HG03108 (cell line): ENCODE data around the gene SLC12A1.

ENCODE experiments used
- ATAC-seq: cut with Tn5 transposase; IDR thresholded peaks from one replicate; pipeline ENCODE4 v1.9.1; 2021; ENCODE audit warnings: moderate library complexity; ENCODE audit not compliant: unreplicated experiment

SLC12A1 gene

DNA sequence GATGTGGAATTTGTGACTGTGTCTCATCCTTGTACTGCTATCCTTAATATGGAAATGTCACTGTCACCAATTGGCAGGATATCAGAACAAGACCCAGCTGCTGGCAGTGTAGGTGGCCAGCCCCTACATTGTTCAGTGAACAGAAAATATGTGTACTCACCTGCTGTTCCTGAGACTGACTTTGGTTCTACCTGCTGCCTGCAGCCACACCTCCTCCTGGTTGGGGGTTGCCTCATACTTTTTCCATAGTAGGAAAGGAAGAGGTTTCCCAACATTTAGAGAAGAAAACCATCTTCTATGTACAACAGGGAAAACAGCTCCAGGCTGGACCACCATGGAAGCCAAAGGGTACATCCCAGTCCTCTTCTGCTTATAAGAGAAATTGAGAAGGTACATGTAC, 35.9 kb downstream of the SLC12A1 start:
- ATAC-seq: no peak

DNA sequence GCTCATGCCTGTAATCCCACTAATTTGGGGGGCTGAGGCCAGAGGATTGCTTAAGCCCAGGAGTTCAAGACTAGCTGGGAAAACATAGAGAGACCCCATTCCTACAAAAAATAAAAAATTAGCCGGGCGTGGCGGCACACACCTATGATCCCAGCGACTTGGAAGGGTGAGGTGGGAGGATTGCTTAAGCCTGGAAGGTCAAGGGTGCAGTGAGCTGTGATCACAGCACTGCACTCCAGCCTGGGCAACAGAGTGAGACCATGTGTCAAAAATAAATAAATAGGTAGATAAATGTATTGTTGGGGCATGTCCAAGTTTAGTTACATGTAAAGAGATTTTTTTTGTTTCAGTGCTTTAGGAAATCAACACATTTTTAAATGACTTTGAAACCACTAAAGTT, 36.4 kb downstream of the SLC12A1 start:
- ATAC-seq: no peak

- ATAC-seq: no peak
Observed at GRCh38 chr15:48244921-48245320, 38.8 kb downstream of the SLC12A1 start.

GRCh38 chr15:48248414-48248813, 42.3 kb downstream of the SLC12A1 start:
- ATAC-seq: no peak

DNA sequence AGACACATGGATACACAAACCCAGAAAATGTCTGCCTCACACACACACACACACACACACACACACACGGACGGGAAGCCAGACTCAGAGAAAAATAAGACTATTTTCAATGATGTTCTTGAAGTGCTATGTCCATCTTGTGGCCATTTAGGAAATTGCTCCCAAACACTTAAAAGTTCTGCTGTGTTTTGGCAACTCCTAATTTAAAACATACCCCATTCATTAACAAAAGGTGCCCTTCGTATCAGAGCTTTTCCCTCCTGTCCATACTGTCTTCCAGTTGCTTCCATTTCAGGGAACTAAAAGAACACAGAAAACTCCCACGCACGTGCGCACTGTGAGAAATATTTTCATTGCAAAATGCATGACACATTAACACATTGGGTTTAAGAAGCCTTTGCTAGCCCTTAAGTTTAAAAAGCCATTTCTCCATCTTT, 44.6 kb downstream of the SLC12A1 start:
- ATAC-seq: no peak

DNA sequence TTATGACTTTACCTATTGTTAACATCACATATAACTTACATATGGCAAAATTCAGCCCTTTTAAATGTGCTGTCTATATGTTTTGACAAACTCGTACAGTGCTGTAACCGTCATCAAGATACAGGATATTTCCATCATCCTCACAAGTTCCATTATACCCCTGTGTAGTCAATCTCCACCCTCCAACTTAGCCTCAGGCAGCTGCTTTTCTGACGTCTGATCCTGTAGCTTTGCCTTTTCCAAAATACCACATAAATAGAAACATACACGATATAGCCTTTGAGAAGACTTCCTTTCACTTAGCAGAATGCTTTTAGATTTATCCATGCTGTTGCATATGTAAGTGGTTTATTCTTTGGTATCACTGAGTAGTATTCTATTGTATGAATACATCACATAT, 47.1 kb downstream of the SLC12A1 start:
- ATAC-seq: no peak

DNA sequence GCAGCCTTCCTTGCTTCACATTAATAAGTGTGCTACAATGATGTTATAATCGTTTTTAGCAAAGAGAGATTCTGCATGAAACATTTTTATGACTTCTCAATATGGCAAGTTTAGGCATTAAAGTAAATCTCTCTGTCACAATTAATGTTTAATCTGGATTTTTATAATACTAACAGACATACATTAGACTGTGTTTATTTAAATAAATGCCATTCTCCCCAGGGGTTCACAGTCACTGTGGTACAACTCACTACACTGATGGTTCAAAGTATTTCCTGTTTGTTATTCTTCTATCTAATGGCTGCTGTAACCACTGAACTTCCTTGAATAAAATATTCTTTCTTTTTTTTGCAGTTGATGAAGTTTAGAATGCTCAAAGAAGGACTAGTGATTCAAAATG, 59.0 kb downstream of the SLC12A1 start:
- no peak for ATAC-seq

GRCh38 chr15:48266024-48266689, 60.1 kb downstream of the SLC12A1 start:
- ATAC-seq: no peak

DNA sequence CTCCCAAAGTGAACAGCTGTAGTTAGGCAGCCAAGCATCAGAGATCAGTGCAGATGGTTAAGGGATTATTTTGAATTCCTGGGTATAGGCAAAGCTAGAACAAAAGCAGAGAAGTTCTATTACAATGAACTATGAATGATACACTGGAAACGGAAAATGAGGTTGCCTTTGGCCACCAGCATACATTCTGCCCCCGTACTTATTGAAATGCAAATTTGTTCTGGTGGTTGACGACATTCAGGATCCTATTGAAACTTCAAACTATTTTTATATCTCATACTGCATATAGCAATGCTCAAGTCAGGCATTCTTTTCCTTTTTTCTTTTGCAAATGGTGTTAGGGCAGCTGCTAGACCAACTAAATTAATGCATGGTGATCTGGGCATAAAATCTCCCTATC, 61.7 kb downstream of the SLC12A1 start:
- no peak for ATAC-seq

- ATAC-seq: no peak
Observed at GRCh38 chr15:48273049-48273448, 66.9 kb downstream of the SLC12A1 start.

- no peak for ATAC-seq
Observed at GRCh38 chr15:48278666-48279065, 72.6 kb downstream of the SLC12A1 start.

DNA sequence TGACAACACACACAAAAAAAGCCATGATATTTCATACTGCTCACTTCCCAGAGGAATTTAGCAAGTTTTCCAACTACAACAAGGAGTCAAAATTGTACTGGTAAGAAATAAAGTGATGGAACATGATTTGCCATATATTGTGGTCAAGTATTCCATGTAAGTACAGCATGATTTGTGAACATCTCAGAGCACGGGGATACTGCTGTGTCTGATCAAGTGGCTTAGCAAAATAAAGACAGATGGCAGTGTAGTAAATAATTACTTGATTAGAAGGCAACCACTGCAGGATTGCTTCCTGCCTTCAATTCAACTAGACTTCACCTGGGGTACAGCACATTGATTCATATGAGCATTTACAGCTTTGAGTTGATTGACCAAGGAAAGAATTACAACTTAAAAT, 73.5 kb downstream of the SLC12A1 start:
- no peak for ATAC-seq

DNA sequence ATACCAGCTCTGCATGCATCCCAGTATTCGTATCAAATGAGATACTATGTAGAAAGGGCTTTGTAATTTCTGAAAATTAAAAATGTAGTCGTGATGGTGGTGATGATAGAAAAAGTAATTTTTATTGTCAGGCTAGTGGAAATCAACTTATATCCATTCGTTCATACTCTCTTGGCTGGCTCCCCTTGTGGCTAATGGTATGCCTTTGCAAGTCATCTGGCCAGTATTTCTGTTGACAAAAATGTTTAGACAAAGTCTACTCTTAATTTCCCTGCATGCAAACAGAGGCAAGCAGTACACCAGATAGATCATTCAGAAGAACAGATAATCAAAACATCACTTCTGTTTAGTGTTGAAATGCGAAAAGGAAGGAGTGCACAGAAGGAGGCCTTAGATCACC, 75.6 kb downstream of the SLC12A1 start:
- ATAC-seq: no peak

DNA sequence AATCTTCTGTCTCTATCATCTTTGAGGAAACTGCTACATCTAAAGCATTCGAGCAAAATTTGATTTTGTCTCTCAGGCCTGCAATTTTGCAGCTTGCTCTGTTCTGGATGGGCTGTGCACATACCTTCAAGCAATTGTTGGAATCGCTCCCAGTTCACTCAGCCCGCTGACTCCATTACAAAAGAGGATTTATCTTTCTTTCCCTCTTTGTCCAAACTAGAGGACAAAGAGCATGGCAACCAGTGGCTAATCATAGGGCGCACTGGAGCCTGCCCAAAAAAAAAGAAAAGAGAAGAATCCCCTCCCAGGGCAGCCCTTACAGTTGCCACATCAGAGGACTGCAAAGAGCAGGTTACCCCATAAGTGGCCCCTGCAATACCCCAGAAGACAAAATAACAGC, 76.1 kb downstream of the SLC12A1 start:
- no peak for ATAC-seq

GRCh38 chr15:48283396-48284145, 77.5 kb downstream of the SLC12A1 start:
- no peak for ATAC-seq

DNA sequence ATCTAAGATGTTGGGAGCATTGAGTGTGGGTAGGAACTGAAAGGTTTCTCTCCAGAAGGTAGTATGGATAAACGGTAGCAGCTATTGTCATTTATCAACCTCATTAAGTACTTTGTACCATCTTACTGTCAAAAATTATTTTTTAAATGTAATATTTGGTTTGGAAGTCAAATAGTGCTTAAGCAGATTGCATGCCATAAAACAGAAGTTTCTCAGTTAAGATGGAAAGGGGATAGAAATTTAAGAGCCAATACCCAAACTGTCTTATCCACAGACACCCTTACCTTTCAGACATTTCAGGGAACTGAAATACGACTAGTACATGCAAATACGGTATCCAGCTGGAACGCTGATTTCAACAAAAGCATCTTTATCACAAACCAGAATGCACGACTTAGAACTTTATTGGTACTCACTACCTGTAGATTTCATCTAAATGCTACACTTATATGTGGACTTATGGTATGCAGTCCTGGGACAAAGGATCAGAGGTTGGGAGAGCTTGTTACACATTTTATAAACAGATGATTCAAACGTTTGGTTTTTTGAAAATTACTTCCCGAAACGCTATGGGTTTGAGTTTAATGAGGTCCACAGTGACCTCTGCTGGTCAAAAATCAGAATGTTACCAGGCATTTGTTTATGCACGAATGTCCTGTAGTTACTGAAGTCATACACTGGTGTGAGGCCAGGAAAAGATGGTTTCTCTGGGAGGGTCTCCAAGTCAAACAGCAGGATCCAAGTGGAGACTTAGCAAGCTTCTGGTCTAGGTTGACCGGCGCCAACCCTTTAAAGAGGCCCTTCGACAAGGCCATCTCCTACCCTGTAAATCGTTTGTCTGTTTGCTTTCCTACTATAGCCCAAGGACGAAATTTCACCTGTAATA, 79.5 kb downstream of the SLC12A1 start:
- ATAC-seq: no peak

GRCh38 chr15:48289628-48290027, 83.5 kb downstream of the SLC12A1 start:
- no peak for ATAC-seq

- ATAC-seq: no peak
Observed at GRCh38 chr15:48292458-48292857, 86.4 kb downstream of the SLC12A1 start.

GRCh38 chr15:48297668-48298067, 91.6 kb downstream of the SLC12A1 start:
- ATAC-seq: no peak

DNA sequence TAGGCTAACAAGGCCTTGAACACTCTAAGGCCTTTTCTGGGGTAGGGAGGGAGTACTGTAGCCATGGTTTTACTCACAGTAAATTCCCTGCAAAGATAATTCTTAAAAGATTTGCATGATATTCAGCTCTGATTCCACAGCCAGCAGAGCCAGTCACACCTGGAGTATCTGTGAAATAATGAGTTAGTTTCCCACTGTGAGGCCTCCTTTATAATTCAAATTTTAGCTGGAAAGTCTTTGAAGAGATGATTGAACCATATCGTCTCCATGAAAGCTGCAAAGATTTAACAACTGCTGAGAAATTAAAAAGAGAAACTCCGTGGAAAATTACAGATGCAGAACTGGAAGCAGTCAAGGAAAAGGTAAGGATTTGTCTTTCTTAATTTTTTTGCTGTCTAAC, 92.8 kb downstream of the SLC12A1 start:
- ATAC-seq: no peak

DNA sequence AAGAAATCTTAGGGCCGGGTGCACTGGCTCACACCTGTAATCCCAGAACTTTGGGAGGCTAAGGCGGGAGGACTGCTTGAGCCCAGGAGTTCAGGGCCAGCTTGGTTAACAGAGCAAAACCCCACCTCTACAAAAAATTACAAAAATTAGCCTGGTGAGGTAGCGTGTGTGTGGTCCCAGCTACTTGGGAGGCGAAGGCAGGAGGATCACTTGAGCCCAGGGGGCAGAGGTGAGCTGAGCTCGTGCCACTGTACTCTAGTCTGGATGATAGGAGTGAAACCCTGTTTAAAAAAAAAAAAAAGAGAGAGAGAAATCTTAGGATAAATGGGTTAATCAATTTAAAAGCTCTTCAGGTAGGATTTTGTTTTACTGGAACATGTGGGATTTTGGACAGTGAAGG, 93.9 kb downstream of the SLC12A1 start:
- ATAC-seq: no peak

GRCh38 chr15:48304398-48304797, 98.3 kb downstream of the SLC12A1 start:
- ATAC-seq: no peak
